HEK293 (cell line): ENCODE data around the gene GHRH.

Experiments
- CTCF ChIA-PET: fragments of 350-600 bp; formaldehyde crosslinking; extraction: SDS; loops from one replicate; lab custom pipeline; 2021; ENCODE audit warnings: antibody characterized with exemption; lab: Yijun Ruan, JAX
- POLR2A ChIA-PET: fragments of 300-600 bp; formaldehyde crosslinking; extraction: SDS; loops from one replicate; lab custom pipeline; 2020; ENCODE audit warnings: antibody characterized with exemption, inconsistent platforms; lab: Yijun Ruan, JAX
- H3K27ac ChIP-seq: fragments of 200-500 bp; sonication (Bioruptor generic); 2 replicates; pipeline ENCODE4 v1.5.1; 2014; ENCODE audit warnings: low read depth, low read length, control low read depth, inconsistent platforms; ENCODE audit errors: extremely low read depth
- H3K36me3 ChIP-seq, 2 experiments: fragments of 200-500 bp in 1 of 2; sonication (Bioruptor generic) in 1 of 2; 1 replicate in 1 of 2; 2 replicates in 1 of 2; pipeline ENCODE4 v1.5.1; 2014 to 2017; ENCODE audit warnings: inconsistent platforms in 2 of 2, low read length in 2 of 2; ENCODE audit not compliant: control insufficient read depth in 2 of 2, insufficient read depth in 1 of 2
- H3K4me1 ChIP-seq: fragments of 200-500 bp; sonication (Bioruptor generic); 2 replicates; pipeline ENCODE4 v1.5.1; 2014; ENCODE audit warnings: mild to moderate bottlenecking, low read length, inconsistent platforms; ENCODE audit not compliant: control insufficient read depth, insufficient read depth
- H3K4me3 ChIP-seq: 2 replicates; pipeline ENCODE4 v1.5.1; 2011; ENCODE audit warnings: low read depth, mild to moderate bottlenecking, control low read depth, low read length, moderate library complexity
- H3K9me3 ChIP-seq: fragments of 200-500 bp; sonication (Bioruptor generic); 2 replicates; pipeline ENCODE4 v1.5.1; 2014; ENCODE audit warnings: low read depth, low read length, inconsistent platforms; ENCODE audit not compliant: control insufficient read depth, insufficient read depth
- SETDB1 ChIP-seq: IDR thresholded peaks from one replicate; pipeline ENCODE4 v1.6.1; 2017; ENCODE audit warnings: mild to moderate bottlenecking, low read length, moderate library complexity, mixed read lengths; ENCODE audit not compliant: insufficient read length
- ZBTB8A ChIP-seq: fragments of 450-650 bp; formaldehyde crosslinking; IDR thresholded peaks from 2 replicates; pipeline ENCODE4 v1.5.1; 2016; ENCODE audit warnings: missing biosample characterization, missing genetic modification characterization
- ZFP37 ChIP-seq: fragments of 450-650 bp; formaldehyde crosslinking; IDR thresholded peaks from 2 replicates; pipeline ENCODE4 v1.5.1; 2016; ENCODE audit warnings: missing biosample characterization, missing genetic modification characterization
- ZNF10 ChIP-seq: fragments of 450-650 bp; formaldehyde crosslinking; IDR thresholded peaks from 2 replicates; pipeline ENCODE4 v1.5.1; 2017; ENCODE audit warnings: missing biosample characterization, missing genetic modification characterization
- ZNF114 ChIP-seq: fragments of 450-650 bp; formaldehyde crosslinking; IDR thresholded peaks from 2 replicates; pipeline ENCODE4 v1.5.0; 2017; ENCODE audit warnings: missing biosample characterization, missing genetic modification characterization
- ZNF157 ChIP-seq: fragments of 450-650 bp; formaldehyde crosslinking; IDR thresholded peaks from 2 replicates; pipeline ENCODE4 v1.5.1; 2016; ENCODE audit warnings: missing biosample characterization, missing genetic modification characterization
- ZNF302 ChIP-seq: fragments of 450-650 bp; formaldehyde crosslinking; IDR thresholded peaks from 2 replicates; pipeline ENCODE4 v1.5.1; 2016; ENCODE audit warnings: missing biosample characterization, missing genetic modification characterization, low read depth
- ZNF426 ChIP-seq: fragments of 450-650 bp; formaldehyde crosslinking; IDR thresholded peaks from 2 replicates; pipeline ENCODE4 v1.5.1; 2017; ENCODE audit warnings: missing biosample characterization, missing genetic modification characterization, mild to moderate bottlenecking, inconsistent platforms, moderate library complexity
- ZNF596 ChIP-seq: fragments of 450-650 bp; IDR thresholded peaks from 2 replicates; pipeline ENCODE4 v1.5.0; 2018; ENCODE audit warnings: missing biosample characterization, mild to moderate bottlenecking, missing genetic modification characterization, moderate library complexity
- ZNF610 ChIP-seq: fragments of 450-650 bp; formaldehyde crosslinking; IDR thresholded peaks from 2 replicates; pipeline ENCODE4 v1.5.1; 2016; ENCODE audit warnings: missing biosample characterization, missing genetic modification characterization, borderline replicate concordance
- ZNF621 ChIP-seq: fragments of 450-650 bp; formaldehyde crosslinking; IDR thresholded peaks from 2 replicates; pipeline ENCODE4 v1.5.1; 2017; ENCODE audit warnings: missing biosample characterization, missing genetic modification characterization
- ZNF624 ChIP-seq: fragments of 450-650 bp; formaldehyde crosslinking; IDR thresholded peaks from 2 replicates; pipeline ENCODE4 v1.5.1; 2017; ENCODE audit warnings: missing biosample characterization, missing genetic modification characterization
- ZNF664 ChIP-seq: fragments of 450-650 bp; formaldehyde crosslinking; IDR thresholded peaks from 2 replicates; pipeline ENCODE4 v1.5.1; 2016; ENCODE audit warnings: missing biosample characterization, missing genetic modification characterization
- ZNF707 ChIP-seq: fragments of 450-650 bp; formaldehyde crosslinking; IDR thresholded peaks from 2 replicates; pipeline ENCODE4 v1.5.1; 2016; ENCODE audit warnings: missing biosample characterization, missing genetic modification characterization
- ZSCAN23 ChIP-seq: fragments of 450-650 bp; formaldehyde crosslinking; IDR thresholded peaks from 2 replicates; pipeline ENCODE4 v1.5.1; 2016; ENCODE audit warnings: missing biosample characterization, missing genetic modification characterization
- TF ChIP-seq, protein P1 (sequence below): fragments of 450-650 bp; formaldehyde crosslinking; IDR thresholded peaks from 2 replicates; pipeline ENCODE4 v1.5.0; 2017; ENCODE audit warnings: missing biosample characterization, missing genetic modification characterization, borderline replicate concordance
- TF ChIP-seq, protein P2 (sequence below): fragments of 450-650 bp; formaldehyde crosslinking; IDR thresholded peaks from 2 replicates; pipeline ENCODE4 v1.5.1; 2016; ENCODE audit warnings: missing biosample characterization, missing genetic modification characterization
- TF ChIP-seq, protein P3 (sequence below): fragments of 450-650 bp; formaldehyde crosslinking; IDR thresholded peaks from 2 replicates; pipeline ENCODE4 v1.5.1; 2016; ENCODE audit warnings: missing biosample characterization, missing genetic modification characterization
- TF ChIP-seq, protein P4 (sequence below): sonication (generic); formaldehyde crosslinking; IDR thresholded peaks from 2 replicates; pipeline ENCODE4 v1.8.1; 2022; ENCODE audit warnings: mild to moderate bottlenecking, moderate library complexity, missing genetic modification reagents
- TF ChIP-seq, protein P5 (sequence below): fragments of 450-650 bp; formaldehyde crosslinking; IDR thresholded peaks from 2 replicates; pipeline ENCODE4 v1.5.1; 2016; ENCODE audit warnings: missing biosample characterization, missing genetic modification characterization

GHRH gene

DNA sequence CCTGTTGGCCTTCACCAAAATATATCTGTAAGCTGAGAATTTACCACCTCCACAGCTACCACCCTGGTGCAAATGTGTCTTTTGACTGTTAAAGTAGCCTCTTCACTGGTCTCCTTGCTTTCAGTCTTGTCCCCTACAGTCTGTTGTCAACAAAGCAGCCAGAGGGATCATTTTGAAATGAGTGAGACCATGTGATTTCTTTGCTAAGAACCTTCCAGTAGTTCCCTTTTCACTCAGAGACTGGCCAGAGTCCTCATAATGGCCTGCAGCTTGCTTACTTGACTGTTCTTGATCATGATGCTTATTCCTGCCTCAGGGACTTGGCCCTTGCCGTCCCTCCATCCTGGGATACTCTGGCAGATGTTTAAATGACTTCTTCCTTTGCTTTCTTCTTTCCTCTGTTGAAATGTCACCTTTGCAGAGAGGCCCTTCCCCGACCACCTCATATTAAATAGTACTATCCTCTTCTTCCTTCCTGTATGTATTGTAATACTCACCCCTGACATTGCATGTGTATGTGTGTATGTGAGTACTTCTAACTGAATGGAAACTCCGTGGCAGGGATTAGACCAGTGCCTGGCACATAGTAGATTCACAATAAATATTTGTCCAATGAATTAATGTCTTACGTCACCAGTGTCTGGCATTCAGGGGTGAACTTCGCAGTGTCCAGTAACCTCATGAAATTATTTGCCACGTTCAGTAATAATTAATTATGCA is 32.8 kb upstream of the GHRH start:
- TF ChIP-seq ZNF664 (tag by site-specific recombination): 0 out of 2 replicates have a peak, but pooled peaks have one; percentile 33
- TF ChIP-seq, protein P1, sequence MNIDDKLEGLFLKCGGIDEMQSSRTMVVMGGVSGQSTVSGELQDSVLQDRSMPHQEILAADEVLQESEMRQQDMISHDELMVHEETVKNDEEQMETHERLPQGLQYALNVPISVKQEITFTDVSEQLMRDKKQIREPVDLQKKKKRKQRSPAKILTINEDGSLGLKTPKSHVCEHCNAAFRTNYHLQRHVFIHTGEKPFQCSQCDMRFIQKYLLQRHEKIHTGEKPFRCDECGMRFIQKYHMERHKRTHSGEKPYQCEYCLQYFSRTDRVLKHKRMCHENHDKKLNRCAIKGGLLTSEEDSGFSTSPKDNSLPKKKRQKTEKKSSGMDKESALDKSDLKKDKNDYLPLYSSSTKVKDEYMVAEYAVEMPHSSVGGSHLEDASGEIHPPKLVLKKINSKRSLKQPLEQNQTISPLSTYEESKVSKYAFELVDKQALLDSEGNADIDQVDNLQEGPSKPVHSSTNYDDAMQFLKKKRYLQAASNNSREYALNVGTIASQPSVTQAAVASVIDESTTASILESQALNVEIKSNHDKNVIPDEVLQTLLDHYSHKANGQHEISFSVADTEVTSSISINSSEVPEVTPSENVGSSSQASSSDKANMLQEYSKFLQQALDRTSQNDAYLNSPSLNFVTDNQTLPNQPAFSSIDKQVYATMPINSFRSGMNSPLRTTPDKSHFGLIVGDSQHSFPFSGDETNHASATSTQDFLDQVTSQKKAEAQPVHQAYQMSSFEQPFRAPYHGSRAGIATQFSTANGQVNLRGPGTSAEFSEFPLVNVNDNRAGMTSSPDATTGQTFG (tag by site-specific recombination): no peak
- TF ChIP-seq ZBTB8A: no peak
- Histone ChIP-seq H3K4me3 (no peak overlapping the region), H3K27ac (no peak overlapping the region), H3K36me3 (peaks cover 0 to 33% of the 10 kb centered on the region in 2 experiments; a peak in 2 of 3 replicates), H3K9me3 (no peaks in the 10 kb centered on the region), H3K4me1 (peaks cover 2% of the 10 kb centered on the region; the same call in 1 of the 2 replicates)
- POLR2A ChIA-PET: interaction anchor here (0.9 kb wide), 1 partner anchor 51 kb away, joined by 6 read pairs; no protein-coding TSS in a partner anchor
- CTCF ChIA-PET: interaction anchor here (0.6 to 1.1 kb wide), 2 partner anchors 212 to 540 kb away, joined by 3 read pairs; no protein-coding TSS in a partner anchor

DNA sequence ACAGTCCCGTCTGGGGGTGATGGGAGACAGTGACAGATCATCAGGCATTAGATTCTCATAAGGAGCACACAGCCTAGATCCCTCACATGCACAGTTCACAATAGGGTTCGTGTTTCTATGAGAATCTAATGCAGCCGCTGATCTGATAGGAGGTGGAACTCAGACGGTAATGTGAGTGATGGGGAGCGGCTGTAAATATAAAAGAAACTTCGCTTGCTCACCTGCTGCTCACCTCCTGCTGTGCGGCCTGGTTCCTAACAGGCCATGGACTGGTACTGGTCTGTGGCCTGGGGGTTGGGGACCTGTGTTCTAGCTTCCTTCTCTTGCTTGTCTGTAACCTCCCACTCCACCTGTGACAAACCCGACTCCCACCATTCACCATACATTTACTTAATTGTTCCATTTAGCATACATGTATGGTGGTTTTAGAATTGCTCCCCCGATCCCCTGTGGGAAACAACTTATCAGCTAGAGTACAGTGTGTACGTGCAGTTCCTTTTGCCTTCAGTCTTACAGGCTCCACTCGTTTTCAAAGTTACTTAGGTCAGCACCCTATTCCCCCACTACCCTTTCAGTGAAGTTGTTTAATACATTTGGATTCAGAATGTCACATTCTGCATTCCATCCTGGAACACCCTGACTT is 31.8 kb upstream of the GHRH start:
- TF ChIP-seq ZNF302 (no peak), ZNF426 (no peak), ZNF610 (peak; percentile 99), SETDB1 (peak; percentile 14)
- Histone ChIP-seq H3K36me3 (peaks cover 0 to 26% of the 10 kb centered on the region in 2 experiments; a peak in 2 of 3 replicates), H3K4me3 (no peak overlapping the region), H3K4me1 (peaks cover 2% of the 10 kb centered on the region; the same call in 1 of the 2 replicates), H3K27ac (no peak overlapping the region), H3K9me3 (no peaks in the 10 kb centered on the region)
- ChIA-PET CTCF (interaction anchor here (0.6 to 1.1 kb wide), 2 partner anchors 138 to 213 kb away, joined by 3 read pairs; no protein-coding TSS in a partner anchor), POLR2A (no interaction called here)

DNA sequence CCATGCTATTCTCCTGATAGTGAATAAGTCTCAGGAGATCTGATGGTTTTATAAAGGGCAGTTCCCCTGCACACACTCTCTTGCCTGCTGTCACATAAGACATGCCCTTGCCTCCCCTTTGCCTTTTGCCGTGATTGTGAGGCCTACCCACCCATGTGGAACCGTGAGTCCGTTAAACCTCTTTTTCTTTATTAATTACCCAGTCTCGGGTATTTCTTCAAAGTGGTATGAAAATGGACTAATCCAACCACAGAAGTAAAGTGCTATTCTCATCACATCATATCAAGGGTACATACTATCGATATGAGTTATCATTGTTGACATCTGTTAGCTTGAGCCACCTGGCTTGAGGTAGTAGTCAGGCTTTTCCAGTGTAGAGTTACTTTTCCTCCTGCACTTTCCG is 30.1 kb upstream of the GHRH start:
- Histone ChIP-seq H3K36me3 (peaks cover 0 to 23% of the 10 kb centered on the region in 2 experiments; a peak in 2 of 3 replicates), H3K27ac (no peak overlapping the region), H3K4me3 (no peak overlapping the region), H3K9me3 (no peaks in the 10 kb centered on the region), H3K4me1 (peaks cover 2% of the 10 kb centered on the region; the same call in 1 of the 2 replicates)
- ChIA-PET CTCF (no interaction called here), POLR2A (no interaction called here)
- TF ChIP-seq ZFP37 (tag by site-specific recombination) (no peak), ZNF621 (tag by site-specific recombination) (no peak), ZNF157 (tag by site-specific recombination) (no peak), ZNF624 (tag by site-specific recombination) (no peak), ZSCAN23 (tag by site-specific recombination) (no peak), ZNF114 (tag by site-specific recombination) (no peak), ZNF10 (tag by site-specific recombination) (no peak), ZNF596 (tag by site-specific recombination) (no peak), ZNF707 (tag by site-specific recombination) (no peak)
- TF ChIP-seq, protein P2, sequence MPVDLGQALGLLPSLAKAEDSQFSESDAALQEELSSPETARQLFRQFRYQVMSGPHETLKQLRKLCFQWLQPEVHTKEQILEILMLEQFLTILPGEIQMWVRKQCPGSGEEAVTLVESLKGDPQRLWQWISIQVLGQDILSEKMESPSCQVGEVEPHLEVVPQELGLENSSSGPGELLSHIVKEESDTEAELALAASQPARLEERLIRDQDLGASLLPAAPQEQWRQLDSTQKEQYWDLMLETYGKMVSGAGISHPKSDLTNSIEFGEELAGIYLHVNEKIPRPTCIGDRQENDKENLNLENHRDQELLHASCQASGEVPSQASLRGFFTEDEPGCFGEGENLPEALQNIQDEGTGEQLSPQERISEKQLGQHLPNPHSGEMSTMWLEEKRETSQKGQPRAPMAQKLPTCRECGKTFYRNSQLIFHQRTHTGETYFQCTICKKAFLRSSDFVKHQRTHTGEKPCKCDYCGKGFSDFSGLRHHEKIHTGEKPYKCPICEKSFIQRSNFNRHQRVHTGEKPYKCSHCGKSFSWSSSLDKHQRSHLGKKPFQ (tag by site-specific recombination): no peak
- TF ChIP-seq, protein P3, sequence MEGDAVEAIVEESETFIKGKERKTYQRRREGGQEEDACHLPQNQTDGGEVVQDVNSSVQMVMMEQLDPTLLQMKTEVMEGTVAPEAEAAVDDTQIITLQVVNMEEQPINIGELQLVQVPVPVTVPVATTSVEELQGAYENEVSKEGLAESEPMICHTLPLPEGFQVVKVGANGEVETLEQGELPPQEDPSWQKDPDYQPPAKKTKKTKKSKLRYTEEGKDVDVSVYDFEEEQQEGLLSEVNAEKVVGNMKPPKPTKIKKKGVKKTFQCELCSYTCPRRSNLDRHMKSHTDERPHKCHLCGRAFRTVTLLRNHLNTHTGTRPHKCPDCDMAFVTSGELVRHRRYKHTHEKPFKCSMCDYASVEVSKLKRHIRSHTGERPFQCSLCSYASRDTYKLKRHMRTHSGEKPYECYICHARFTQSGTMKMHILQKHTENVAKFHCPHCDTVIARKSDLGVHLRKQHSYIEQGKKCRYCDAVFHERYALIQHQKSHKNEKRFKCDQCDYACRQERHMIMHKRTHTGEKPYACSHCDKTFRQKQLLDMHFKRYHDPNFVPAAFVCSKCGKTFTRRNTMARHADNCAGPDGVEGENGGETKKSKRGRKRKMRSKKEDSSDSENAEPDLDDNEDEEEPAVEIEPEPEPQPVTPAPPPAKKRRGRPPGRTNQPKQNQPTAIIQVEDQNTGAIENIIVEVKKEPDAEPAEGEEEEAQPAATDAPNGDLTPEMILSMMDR (tag by site-specific recombination): no peak
- TF ChIP-seq, protein P4, sequence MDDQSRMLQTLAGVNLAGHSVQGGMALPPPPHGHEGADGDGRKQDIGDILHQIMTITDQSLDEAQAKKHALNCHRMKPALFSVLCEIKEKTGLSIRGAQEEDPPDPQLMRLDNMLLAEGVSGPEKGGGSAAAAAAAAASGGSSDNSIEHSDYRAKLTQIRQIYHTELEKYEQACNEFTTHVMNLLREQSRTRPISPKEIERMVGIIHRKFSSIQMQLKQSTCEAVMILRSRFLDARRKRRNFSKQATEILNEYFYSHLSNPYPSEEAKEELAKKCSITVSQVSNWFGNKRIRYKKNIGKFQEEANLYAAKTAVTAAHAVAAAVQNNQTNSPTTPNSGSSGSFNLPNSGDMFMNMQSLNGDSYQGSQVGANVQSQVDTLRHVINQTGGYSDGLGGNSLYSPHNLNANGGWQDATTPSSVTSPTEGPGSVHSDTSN (CRISPR knock-in tag): no peak
- TF ChIP-seq, protein P5, sequence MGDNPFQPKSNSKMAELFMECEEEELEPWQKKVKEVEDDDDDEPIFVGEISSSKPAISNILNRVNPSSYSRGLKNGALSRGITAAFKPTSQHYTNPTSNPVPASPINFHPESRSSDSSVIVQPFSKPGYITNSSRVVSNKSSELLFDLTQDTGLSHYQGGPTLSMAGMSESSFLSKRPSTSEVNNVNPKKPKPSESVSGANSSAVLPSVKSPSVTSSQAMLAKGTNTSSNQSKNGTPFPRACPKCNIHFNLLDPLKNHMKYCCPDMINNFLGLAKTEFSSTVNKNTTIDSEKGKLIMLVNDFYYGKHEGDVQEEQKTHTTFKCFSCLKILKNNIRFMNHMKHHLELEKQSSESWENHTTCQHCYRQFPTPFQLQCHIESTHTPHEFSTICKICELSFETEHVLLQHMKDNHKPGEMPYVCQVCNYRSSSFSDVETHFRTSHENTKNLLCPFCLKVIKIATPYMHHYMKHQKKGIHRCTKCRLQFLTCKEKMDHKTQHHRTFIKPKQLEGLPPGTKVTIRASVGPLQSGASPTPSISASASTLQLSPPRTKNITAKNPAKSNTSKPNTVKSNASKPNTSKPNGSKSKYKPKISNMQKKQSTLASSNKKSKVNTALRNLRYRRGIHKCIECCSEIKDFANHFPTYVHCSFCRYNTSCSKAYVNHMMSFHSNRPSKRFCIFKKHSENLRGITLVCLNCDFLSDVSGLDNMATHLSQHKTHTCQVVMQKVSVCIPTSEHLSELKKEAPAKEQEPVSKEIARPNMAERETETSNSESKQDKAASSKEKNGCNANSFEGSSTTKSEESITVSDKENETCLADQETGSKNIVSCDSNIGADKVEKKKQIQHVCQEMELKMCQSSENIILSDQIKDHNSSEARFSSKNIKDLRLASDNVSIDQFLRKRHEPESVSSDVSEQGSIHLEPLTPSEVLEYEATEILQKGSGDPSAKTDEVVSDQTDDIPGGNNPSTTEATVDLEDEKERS (tag by site-specific recombination): no peak
